Measurements from ENCODE around the gene NSDHL.

GRCh38 chrX:152821145-152821765 is 9.6 kb upstream of the NSDHL start:
- TF ChIP-seq CTCF (IDR thresholded peaks at IDR 0.05) (peak in 1 of 3 experiments; percentile 19), POLR2AphosphoS5 (IDR thresholded peaks at IDR 0.05; ENCODE audit: insufficient read depth in 1 of 2, low read depth in 1 of 2) (no peak), POLR2A (IDR thresholded peaks at IDR 0.05) (no peak)

All from vagina (tissue), 2 donors.